ENCODE measurements around the gene NCOA5.
"Not testable (repeated sequence)": the region's sequence is repeated elsewhere in the genome, so short reads cannot be mapped to it uniquely, and the experiment has no call there.

Gene NCOA5

DNA sequence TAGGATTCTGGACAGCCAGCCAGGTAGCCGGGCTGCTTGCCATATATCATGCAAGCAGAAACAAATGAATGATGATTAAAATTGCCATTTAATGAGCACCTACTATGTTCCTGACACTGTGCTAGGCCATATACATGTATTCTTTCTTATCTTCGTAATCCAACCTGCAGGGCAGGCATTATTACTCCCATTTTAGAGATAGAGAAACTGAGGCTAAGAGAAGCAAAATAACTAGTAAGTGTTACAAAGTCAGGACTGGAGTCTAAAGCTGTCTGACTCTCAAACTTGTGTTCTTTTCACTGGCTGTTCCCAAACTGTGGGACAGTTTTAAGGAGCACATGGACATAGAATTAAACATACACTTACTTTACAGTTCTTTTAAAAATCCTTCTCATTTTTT is 30.4 kb upstream of the NCOA5 start:
- no peak for DNase-seq (ENCODE audit: low read depth in 2 of 2)

DNA sequence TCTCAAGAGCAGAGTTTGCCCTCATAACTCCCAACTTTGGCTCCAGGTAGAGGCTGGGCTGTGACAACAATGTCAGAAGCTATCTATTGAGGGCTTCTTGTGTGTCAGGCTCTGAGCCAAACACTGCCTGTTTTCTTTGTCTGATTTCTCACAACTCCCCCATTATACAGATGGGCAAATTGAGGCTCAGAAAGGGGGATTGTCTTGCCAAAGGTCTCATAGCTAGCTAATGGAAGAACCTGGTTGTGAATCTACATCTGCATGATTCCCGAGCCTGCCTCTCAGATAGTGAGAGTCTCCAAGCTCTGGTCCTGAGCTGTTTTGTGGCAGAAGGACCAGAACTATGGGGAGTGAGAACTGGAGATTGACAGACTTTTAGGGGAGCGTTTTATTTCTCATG is 29.8 kb upstream of the NCOA5 start:
- DNase-seq (ENCODE audit: low read depth in 2 of 2) = no peak

DNA sequence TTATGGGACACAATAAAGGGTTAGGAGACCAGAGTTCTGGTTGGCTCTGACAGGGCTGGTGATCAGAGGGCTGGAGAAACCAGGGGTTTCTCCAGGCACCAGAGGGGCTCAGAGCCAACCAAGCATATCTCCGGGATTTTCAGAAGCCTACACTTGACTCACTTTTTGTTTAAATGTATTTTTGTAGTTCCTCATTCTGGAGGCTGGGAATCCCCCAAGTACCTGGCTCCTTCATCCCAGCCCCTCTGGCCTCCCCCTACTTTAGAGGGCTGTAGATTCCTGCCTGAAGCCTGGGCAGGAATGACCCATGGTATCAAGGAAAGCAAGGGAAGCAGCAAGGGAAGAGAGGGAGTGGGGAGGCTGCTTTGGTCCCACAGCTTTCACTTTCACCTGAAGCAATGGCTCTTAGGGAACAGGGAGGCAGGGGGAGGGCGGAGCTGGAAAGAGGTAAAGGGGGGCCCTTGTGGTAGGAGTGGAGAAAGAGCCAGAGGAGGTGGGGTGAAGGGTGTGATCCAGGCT is 29.3 kb upstream of the NCOA5 start:
- no peak for DNase-seq (ENCODE audit: low read depth in 2 of 2)

DNA sequence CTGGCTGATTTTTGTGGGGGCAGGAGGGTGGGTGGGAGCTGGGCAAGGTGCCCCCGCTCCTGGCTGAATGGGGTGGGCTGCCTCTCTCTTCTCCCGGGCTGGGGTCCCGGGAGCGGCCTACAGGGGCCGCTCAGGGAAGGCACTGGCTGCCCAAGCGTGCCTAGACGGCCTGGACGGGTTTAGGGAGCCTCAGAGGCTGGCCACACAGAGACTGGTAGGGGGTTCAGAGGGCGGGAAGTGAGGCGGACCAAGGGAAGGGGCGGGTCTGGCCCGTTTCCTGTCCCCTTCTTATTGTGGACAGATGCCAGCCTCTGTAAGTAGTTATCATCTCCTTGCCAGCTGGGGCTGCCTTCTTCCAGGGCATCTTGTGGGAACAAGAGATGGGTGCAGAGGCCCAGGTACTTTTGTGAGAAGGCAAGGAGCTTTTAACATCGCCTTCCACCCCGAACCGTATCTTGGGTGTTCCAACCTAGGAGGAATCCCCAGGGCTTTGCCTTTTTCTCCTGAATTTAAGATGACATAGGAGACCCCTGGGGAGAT is 28.8 kb upstream of the NCOA5 start:
- no peak for DNase-seq (ENCODE audit: low read depth in 2 of 2)

DNA sequence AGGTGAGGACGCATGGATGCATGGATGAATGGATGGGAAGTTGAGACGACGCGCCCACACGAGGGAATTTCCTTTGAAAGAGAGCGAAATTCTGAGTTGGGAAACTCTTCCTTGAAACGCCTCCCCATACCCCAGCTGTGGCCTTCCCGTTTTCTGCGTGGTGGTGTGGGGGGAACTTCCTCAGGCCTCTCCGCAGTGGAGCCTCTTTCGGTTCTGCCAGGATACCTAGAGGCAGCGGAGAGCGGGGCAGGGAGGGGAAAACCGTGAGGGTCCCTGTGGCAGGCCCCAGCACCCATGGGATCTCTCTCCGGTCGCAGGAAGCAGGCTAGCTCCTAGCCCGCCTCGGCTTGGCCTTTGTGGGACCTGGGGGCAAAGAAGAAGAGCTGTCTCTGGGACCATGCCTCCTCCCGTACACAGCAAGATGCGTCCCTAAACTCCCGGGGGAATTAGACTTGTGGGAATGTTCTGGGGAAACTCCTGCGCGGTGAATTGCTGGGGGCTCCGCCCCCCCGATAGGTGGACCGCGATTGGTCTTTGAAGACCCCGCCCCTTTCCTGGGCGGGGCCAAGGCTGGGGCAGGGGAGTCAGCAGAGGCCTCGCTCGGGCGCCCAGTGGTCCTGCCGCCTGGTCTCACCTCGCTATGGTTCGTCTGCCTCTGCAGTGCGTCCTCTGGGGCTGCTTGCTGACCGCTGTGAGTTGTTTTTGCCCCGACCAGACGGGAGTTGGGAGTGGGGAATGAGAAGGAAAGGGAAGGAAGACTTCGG is 28.1 kb upstream of the NCOA5 start, which contains the start of gene CD40:
Gene CD40 (plus strand): TSS at position 611 of the 764 bp plus-strand sequence. CDS start 30 bp downstream, at position 641.
- peak; percentile 50 to 60 for DNase-seq (ENCODE audit: low read depth in 2 of 2)

DNA sequence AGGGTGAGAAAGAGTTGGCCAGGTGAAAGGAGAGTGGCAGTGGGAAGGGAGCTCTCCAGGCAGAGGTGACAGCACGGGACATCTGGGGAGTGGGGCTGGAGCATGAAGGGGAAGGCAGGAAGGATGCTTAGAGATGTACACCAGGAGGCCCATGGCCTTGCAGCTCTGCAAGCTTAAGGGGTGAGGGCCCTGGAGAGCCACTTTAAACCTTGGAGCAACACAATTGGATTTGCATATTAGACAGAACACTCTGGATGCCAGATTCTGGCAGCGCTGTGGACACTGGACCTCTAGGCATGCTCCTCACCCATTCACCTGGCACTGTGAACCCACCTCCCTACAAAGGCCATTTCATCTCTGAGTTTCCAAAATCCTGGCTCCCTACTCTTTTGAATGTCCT is 24.7 kb upstream of the NCOA5 start:
- DNase-seq (ENCODE audit: low read depth in 2 of 2) = no peak

DNA sequence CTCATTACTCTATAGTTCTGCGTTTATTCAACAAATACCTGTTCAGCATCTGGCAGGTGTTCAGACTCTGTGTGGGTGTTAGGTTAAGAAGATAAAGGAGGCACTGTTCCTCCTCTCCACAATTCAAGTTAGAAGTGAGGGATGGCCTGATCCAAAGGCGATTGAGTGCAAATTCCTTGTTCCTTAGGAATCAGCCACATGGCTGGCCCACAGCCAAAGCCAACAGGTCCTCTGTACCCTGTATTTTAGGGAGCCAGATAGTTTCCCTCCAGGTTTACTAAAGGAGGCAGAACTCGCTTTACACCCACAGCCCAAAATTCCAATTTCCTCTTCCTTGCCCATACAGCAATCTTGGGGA is 23.3 kb upstream of the NCOA5 start:
- DNase-seq (ENCODE audit: low read depth in 2 of 2) = no peak

DNA sequence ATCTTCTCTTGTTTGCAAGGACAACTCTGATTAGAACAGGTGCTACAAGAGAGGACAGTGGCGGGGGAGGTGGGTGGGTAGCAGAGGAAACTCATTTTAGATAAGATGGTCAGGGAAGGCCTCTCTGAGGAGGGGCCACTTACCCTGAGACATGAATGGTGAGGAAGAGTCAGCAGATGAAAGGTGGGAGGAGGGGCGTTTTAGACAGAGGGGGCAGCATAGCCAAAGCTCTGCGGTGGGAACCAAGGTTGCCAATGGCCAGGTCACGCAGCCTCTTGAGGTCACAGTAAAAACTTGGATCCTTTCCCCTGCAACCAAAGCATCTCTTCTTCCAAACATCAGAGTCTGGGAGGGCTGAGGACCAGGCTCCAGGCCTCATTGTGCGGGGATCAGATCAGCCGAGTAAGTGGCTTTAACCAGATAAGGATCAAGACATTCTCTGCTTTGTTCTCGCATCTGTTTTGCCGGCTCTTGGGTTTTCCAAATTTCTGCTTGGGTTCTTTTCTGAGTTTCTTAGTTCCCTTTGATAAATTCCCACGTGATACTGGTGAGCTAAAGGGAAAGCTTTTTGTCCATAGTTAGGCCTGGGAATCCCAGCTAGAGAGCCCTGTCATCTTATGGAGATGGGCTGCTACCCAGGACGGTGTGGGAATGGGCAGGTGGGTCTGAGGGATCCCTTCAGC is 22.8 kb upstream of the NCOA5 start:
- DNase-seq (ENCODE audit: low read depth in 2 of 2) = no peak

DNA sequence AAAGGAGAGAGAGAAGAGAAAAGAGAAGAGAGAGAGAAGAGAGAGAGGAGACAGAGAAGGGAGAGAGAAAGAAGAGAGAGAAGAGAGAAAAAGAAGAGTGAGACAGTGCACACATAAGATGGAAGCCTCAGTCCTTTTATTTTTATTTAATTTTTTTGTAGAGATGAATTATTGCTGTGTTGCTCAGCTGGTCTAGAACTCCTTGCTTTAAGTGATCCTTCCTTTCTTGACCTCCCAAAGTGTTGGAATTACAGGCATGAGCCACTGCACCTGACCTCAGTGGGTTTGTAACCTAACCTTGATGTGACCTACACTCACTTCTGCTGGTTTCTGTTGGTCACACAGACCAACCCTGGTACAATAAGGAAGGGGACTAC is 22.1 kb upstream of the NCOA5 start:
- DNase-seq (ENCODE audit: low read depth in 2 of 2) = no peak

DNA sequence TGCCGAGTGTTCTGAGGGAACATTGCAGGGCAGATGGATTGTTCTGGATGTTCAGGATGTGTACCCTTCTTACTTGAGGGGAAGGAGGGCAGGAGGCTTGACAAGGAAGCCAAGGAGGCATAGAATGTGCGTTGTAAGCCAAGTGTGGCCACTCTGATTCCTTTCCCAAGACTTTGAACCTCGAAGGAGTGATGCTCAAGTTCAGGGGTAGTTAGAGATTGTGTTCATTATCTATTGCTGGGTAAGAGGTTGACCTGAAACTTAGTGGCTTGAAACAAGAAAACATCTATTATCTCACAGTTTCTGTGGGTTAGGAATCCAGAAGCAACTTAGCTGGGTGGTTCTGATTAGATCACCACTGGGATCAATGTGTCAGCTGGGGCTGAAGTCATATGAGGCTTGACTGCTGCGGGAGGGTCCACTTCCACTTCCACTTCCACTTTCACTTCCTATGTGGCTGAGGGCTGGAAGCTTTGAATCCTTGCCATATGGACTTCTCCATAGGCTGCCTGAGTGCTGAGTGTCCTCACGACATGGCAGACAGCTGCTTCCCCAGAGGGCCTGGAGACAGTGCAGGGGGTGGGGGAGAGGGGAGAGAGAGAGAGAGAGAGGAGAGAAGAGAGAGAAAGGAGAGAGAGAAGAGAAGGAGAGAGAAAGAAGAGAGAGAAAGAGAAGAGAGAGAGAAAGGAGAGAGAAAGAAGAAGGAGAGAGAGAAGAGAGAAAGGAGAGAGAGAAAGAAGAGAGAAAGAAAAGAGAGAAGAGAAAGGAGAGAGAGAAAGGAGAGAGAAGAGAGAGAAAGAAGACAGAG is 21.5 kb upstream of the NCOA5 start:
- DNase-seq (ENCODE audit: low read depth in 2 of 2) = no peak

DNA sequence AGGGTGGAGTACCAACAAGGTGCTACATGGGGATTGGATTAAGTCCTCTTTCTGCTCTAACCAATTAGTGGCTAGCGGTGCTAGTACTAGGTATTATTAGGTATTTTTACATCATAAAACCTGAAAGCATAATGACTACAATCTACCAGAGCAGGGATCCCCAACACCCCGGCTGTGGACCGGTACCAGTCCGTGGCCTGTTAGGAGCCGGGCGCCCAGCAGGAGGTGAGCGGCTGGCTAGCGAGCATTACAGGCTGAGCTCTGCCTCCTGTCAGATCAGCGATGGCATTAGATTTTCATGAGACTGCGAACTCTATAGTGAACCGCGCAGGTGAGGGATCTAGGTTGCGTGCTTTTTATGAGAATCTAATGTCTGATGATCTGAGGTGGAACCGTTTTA is 19.2 kb upstream of the NCOA5 start:
- no peak for DNase-seq (ENCODE audit: low read depth in 2 of 2)

DNA sequence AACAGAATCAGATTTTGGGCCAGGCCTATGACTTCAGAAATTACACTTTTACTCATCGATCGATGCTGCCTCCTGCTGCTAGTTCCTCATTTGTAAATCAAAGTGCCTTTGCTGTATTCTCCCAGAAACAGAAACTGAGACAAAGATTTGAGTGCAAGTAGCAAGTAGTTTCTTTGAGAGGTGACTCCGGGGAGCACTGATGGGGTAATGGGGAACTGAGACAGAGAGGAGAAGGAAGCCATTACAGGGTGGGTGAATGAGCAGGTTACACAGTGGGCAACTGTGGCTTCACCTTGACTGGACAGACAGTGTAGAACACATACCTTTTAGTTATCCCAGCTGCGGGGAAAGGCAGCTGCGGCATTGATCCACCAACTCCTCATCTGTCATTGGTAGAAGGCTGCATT is 18.7 kb upstream of the NCOA5 start:
- no peak for DNase-seq (ENCODE audit: low read depth in 2 of 2)

DNA sequence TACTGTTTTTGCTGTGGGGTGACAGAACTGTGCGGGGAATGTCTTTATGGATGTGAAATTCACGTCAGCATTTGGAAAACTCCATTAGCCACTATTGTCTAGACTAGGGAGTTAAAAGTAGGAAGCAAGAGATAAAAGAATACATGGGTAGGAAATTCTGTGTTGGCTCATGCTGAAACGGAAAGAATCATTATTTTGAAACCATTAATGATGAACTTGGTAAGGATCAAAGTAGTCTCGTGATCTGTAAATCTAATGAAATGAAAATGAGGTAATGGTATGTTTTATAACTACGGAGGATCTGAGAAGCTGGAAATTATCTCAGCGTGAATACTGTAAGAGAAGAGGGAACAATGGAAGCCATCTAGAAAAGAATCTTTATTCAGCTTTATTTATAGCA is 17.3 kb upstream of the NCOA5 start:
- no peak for DNase-seq (ENCODE audit: low read depth in 2 of 2)

DNA sequence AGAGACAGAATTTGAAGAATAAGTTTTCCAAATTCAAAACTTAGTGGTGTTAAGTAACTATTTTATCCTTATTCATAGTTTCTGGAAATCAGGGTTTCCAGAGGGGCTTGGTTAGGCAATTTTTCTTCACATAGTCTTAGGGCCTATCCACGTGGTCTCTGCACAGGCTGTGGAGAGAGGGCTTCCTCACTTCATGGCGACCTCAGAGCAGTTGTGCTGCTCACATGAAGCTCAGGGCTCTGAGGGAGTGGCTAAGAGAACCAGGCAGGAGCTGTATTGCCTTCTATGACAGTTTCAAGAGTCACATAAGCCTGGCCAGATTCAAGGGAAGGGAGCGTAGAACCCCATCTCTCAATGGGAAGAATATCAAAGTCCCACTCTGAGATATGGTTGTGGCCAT is 14.5 kb upstream of the NCOA5 start:
- DNase-seq (ENCODE audit: low read depth in 2 of 2) = no peak

DNA sequence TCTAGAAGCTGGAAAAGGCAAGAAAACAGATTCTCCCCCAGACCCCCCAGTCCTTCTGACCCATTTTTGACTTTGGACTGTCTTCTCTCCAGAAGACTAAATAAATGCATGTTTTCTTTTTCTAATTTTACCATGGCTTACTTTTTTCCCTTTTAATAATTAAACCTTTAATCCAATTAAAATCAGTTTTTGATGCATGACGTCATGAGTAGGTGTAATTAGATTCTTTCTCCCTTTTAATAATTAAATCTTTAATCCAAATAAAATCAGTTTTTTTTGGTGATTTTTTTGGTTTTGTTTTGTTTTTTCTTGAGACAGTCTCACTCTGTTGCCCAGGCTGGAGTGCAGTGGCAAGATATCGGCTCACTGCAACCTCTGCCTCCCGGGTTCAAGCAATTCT is 13.2 kb upstream of the NCOA5 start:
- DNase-seq (ENCODE audit: low read depth in 2 of 2) = no peak

DNA sequence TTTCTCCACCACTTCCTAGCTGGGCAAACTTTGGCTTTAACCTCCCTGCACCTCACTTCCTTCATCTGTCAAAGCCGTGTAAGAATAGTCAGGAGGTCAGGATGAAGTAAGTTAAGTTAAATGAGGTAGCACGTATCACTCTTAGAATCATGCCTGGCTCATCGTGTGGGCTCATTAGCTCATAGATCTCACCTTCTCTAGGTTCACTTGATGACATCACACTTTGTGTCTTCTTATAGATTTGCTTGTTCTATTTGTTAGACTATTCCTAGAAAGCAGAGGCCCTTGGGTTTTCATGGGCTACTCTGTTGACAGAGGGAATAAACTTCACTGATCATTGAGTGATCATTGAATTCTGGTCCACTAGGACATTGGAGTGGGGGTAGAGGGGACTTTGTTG is 12.2 kb upstream of the NCOA5 start:
- no peak for DNase-seq (ENCODE audit: low read depth in 2 of 2)

DNA sequence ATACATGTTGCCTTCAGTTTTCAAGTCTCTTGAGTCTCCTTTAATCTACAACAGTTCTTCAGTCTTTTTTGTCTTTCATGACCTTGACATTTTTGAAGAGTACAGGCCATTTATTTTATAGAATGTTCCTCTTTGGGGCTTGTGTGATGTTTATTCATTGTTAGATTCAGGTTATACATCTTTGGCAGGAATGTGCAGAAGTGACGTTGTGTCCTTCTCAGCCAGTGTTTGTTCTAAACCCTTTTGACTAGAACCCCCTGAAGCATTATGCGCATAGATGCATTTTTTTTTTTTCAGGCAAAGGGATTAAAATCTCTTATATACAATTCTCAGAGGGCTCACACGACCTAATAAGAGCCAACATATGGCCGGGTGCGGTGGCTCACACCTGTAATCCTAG is 11.2 kb upstream of the NCOA5 start:
- no peak for DNase-seq (ENCODE audit: low read depth in 2 of 2)

DNA sequence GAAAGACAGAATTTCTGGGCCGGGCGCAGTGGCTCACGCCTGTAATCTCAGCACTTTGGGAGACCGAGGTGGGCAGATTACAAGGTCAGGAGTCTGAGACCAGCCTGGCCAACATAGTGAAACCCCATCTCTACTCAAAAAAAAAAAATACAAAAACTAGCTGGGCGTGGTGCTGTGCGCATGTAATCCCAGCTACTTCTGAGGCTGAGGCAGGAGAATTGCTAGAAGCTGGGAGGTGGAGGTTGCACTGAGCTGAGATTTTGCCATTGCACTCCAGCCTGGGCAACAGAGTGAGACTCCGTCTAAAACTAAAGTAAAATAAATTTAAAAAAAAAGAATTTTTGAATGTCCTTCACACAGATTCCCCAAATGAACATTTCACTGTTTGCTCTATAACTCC is 10.7 kb upstream of the NCOA5 start:
- DNase-seq (ENCODE audit: low read depth in 2 of 2) = not testable (repeated sequence)

DNA sequence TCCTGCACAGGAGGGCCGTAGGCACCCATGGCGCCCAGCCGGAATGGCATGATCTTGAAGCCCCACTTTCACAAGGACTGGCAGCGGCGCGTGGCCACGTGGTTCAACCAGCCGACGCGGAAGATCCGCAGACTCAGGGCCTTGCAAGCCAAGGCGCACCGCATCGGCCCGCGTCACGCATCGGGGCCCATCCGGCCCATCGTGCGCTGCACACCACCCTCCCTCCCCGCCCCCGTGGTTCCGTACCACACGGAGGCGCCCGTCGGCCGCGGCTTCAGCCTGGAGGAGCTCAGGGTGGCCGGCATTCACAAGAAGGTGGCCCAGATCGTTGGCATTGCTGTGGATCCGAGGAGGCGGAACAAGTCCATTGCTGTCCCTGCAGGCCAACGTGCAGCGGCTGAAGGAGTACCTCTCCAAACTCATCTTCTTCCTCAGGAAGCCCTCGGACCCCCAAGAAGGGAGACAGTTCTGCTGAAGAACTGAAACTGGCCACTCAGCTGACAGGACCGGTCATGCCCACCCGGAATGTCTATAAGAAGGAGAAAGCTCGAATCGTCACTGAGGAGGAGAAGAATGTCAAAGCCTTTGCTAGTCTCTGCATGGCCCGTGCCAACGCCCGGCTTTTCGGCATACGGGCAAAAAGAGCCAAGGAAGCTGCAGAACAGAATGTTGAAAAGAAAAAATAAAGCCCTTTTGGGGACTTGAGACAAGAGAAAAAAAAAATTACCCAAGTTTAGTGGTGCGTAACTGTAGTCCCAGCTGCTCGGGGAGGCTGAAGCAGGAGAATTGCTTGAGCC is 9.9 kb upstream of the NCOA5 start:
- no peak for DNase-seq (ENCODE audit: low read depth in 2 of 2)

DNA sequence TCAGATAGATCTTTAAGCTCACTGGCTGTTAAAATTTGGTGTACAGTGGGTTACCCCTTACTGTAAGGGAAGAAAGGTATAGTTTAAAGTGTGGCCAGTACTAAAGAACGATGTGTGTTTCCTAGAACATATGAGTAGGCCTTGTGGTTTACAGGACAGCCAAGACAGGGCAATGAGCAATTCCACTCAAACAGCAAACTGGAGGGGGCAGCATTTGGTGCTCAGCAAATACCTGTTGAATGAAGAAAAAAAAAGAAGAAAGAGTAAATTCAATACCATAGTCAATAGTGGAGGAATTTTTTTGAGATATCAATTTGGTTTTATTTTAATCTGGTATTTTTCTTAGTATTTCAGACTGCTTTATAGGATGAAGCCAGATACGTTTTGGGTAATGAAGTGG is 3.8 kb upstream of the NCOA5 start:
- DNase-seq (ENCODE audit: low read depth in 2 of 2) = no peak
